Endometrium (tissue), 2 donors: ENCODE results near the gene LRRIQ1.
"Not testable (repeated sequence)": the region's sequence is repeated elsewhere in the genome, so short reads cannot be mapped to it uniquely, and the experiment has no call there.

ENCODE experiments used
- FAIRE-seq: peaks from 2 replicates; lab custom pipeline; 2012; peaks lifted over from hg19 to GRCh38; lab: Jason Lieb, UNC
- donor health status: control.
- donor health status: control.

The LRRIQ1 gene

DNA sequence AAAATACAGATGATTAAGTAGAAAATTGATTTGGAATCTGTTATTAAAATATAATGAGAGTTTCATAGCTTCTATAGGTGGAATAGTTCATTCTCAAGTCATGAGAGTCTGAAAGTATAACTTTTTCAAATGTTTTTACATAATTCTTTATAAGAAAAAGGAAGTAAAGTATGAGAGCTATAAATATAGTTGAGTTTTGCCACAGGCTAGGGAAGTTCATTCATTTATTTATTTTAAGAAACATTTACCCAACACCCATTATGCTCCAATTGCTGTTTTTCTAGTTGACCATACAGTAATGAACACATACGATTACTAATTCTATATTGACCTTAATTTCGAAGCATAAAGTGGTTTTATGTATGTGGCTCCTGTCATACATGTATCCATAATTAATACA is 24.8 kb downstream of the LRRIQ1 start:
- no peak for FAIRE-seq

DNA sequence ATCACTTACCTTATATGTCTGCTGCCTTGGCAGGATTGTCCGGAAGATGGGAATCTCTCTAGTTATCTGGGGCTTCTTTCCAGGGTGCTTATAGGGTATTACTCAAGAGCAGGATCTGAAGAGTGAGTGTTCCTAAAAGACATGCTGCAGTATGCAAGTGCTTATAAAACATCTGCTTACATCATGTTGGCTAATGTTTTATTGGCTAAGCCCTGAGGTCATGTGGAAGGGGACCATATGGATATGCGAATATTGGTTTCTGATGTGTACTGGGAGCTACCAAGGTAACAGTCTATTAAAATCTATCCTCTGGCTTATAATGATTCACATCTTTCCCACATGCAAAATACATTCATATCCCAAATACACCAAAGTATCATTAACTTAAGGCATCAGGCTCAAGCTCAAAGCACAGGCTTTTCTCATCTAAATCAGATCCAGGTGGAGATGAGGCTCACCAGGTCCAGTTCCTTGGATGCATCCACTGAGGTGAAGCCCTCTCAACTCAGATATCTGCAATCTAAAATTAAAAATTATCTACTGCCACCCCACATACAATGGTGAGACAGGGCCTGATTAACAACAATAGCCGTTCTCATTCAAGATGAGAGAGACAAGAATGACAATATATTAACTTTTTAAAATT is 29.8 kb downstream of the LRRIQ1 start:
- no peak for FAIRE-seq

DNA sequence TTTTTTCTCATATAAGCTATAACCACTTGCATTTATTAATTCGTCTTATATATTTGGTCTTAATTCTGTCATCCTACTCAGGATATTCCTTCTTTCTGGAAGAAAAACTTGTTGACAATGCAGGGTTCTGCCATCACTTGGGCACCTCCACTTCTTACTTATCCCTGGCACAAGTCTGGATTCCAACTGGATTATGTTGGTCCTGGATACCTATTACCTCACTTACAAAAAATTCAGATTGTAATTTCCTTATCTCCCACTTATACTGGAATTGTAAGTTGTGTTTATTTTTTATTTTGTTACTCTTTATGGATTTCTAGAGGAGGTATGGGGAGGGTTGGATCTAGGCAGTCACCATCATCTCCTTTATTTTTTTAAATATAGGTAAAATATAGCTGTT is 36.7 kb downstream of the LRRIQ1 start:
- no peak for FAIRE-seq

DNA sequence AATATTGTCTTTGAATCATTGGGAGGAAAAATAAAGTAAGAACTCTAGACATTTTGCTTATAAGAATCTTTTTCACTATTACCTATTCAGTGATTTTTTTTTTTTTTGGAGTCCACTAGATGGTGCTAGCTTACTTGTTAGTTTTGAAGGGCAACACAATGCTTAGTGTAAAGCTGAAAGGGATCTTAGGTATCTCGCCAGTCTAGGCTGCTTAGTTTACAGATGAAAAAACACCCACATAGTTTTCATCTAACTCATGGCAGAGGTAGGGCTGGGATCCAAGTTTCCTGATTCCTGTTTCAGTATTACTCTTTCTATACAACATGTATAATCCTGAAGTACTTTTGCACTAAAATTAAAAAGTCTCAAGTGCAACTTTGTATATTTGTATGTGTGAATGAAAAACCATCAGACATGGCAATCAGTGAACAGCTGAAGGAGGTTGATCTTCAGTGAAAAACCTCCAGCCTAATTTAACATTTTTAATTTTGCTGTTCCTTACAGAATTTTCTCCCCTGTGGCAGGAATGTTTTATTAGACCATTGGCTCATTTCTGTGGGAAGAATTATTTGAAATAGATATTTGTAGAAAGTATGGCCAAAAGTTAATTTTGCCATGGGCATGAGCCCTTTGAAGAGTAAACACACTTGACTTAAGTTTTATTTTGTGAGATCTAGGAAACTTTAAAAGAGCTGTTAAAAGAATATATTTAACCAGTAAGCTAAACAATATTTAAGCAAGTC is 40.7 kb downstream of the LRRIQ1 start:
- peak; percentile 71 for FAIRE-seq

DNA sequence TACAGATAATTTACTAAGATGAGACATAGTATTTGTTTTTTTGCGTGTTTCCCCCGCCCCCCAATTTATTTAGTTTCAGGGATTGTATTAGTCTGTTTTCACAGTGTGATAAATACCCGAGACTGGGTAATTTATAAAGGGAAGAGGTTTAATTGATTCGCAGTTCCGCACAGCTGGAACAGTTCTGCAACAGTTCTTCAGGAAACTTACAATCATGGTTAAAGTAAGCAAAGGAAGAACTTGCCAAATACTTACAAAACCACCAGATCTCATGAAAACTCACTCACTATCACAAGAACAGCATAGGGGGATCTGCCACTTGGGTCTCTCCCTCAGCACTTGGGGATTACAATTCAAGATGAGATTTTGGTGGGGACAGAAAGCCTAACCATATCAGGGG is 48.9 kb downstream of the LRRIQ1 start:
- no peak for FAIRE-seq

DNA sequence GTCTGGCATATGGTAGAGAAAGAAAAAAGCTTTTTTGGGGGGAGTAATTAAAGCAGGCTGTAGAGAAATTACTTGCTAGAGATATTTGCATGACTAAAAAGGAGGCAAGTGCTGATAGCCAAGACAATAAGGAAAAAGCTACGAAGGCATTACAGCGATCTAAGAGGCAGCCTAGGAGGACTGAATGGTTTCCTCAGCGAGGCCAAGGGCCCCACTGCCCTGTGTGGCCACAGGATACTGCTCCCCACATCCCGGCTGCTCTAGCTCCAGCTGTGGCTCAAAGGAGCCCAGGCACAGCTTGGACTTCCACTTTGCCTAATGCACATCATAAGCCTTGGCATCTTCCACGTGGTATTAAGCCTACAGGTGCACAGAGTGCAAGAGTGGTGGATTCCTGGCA is 53.6 kb downstream of the LRRIQ1 start:
- FAIRE-seq: no peak

DNA sequence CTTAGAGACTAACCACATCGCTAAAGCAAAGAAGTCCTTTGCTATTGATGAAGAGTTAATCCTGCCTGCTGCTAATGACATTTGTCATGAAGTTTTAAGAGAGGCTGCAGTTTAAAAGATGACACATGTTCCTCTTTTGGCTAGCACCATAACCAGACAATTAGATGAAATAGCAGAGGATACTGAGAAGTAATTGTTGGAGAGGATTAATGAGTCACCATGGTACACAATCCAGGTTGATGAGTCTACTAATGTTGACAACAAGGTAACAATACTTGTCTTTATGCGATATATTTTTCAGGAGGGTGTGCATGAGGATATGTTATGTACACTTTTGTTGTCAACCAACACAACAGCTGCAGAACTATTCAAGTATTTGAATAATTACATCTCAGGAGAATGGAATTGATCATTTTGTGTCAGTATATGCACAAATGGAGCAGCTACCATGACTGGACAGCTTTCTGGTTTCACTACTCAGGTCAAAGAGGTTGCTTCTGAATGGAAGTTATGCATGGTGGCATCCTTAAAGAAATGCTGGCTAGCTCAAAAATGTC is 56.7 kb downstream of the LRRIQ1 start:
- no peak for FAIRE-seq

DNA sequence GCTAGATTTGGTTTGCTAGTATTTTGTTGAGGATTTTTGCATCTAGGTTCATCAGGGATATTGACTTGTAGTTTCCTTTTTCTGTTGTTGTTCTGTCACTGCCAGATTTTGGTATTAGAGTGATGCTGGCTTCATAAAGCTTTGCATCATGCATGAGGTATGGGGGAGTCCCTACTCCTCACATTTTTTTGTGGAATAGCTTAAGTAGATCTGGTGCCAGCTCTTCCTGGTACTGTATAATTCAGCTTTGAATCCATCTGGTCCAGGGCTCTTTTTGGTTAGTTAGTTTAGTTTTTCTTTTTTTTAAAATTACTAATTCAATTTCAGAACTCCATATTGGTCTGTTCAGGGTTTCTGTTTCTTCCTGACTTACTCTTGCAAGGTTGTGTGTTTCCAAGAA is 59.4 kb downstream of the LRRIQ1 start:
- no peak for FAIRE-seq

DNA sequence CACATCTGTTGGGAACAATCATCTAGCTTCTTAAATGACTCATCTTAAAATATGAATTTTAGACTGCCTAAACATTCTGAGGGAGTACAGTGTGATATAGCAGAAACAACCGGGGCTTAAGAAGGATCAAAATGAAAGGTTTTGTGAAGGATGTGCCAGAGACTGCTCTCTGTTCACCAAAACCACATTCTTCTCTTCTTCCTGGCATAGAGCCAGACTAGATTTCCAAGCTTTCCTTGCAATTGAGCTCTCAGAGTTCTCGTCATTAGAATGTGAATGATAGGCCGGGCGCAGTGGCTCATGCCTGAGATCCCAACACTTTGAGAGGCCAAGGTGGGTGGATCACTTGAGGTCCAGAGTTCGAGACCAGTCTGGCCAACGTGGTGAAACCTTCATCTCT is 94.5 kb downstream of the LRRIQ1 start:
- no peak for FAIRE-seq

DNA sequence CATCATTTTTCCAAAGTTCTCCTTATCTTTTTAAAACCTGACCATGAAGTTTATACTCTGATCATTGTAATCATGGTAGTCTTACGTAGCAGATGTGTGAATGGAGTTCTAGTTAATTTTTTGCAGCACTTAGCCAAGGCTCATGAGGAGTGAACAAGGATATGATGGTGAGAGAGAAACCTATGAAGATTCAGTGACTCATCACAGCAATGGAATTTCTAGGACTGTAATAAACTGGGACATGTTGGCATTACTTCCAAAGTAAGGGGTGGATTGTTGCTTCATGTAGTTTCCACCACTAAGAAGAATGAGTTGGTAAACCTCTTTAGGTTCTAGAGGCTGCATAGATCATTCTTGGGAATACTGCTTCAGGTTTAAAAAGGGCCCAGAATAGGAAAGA is 102.7 kb downstream of the LRRIQ1 start:
- FAIRE-seq: no peak

DNA sequence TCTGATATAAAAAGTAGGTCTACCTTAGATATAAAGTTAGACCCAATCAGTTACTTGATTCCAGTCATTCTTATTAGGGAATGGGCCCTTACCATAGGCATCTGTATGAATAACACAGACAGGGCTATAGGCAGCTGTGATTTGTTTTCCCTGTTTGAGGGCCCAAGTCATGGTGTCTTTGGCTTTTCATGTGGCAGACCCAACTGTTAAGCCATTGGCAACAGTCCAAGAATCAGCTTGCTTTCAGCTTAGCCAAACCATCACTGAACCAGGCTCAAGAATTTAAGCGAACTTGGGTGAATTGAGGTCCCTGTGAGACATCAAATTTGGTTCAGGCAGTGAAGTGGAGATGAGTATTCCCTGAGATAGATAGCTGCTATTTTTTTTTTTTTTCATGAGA is 111.2 kb downstream of the LRRIQ1 start:
- FAIRE-seq: no peak

DNA sequence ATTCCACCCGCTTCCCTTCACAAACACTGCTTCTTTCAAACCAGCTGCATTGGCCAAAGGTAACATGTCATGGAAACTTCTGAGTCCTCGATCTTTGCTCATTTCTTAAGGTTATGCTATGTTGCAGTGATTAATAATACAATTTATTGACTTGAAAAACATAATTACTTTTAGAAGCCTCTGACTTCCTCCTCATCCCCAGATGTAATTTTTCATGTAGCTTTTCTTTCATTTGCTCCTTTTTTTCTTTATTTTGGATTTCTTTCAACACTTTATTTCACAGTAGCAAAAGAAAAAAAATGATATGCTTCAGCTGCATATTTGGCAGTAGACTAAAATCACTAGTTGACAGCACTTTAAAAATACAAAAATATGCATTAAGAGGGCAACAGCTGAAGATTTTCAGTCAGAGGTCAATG is 116.2 kb downstream of the LRRIQ1 start:
- no peak for FAIRE-seq

DNA sequence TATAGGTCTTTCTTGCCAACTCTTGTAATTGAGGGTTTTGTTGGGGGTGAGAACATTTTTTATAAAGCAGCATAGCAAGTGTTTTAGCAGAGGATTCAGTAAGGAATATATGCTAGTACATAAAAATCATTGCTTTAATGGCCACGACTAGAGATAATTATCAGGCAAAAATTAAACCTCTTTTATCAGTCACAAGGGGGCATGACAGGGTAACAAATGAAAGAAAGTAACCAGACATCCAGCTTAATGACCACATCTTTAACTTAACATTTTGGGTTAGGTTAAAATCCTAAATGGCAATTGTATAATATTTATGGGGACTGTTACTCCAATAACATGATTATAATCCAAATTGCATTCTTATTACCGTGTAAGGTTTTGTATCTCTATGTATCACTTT is 119.6 kb downstream of the LRRIQ1 start:
- FAIRE-seq: no peak

DNA sequence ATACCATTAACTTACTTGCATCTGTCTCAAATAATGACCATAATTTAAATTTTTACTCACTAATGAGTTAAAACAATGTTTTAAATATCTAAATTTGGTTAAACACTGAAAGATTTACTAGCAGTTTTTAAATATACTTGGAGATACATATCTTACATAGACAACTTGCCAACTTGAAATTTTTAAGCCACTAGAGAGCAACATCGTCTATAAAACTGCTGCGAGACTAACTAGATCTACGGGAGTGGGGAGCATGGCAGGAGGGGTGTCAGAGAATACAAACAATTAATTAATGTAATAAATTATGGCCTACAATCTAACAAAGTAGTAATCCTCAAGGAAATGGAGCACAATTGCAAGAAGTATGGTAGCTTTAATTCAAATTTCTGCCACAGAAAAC is 120.4 kb downstream of the LRRIQ1 start:
- FAIRE-seq: no peak

DNA sequence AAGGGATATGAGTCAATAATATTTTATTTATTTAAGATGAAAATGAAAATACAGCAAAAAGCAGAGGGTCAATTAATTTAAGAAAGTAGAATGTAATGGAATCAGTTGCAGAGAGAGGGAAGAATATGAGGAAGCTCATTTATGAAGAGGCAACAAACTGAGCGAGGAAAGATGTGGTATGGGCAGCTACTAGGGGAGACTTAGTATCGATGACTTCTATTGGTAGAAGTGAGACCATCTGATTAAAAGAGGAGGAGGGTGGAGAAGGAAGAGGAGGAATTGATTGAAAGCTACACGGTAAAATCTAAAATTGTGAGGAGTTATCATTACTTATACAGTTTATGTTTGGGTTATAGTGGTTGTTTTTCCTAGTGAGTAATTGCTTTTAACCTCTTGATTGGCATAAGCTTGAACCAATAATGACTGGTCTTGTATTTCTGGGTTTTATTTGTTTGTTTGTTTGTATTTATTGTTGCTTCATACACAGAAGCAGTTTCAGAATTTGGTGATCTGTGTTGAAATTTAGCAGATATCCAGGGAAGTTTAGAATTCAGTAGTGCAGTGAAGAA is 121.0 kb downstream of the LRRIQ1 start:
- FAIRE-seq: no peak

DNA sequence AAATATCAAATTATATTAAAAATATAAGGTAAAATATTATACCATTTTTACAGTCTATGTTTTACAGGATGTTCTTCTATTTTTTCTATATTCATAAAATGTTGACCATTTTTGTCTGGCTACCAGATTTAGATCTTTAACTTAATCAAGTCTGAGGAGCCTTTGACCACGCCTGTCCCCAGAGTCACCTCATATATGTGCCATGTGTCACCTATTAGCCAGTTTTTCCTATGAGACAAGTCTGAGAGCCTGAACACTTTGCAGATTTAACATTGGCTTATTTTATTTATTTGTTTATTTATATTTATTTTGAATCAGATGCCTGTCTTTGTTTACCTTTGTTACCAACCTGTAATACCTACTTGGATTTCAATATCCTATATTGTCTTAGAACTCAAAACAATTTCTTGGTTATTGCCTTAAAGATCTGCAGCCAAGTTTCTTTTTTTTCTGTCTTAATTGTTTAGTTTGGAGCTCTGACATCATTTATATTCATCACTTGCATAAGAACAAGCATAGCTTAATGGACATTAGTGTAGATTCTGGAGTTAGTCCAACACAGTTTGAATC is 127.7 kb downstream of the LRRIQ1 start:
- no peak for FAIRE-seq

DNA sequence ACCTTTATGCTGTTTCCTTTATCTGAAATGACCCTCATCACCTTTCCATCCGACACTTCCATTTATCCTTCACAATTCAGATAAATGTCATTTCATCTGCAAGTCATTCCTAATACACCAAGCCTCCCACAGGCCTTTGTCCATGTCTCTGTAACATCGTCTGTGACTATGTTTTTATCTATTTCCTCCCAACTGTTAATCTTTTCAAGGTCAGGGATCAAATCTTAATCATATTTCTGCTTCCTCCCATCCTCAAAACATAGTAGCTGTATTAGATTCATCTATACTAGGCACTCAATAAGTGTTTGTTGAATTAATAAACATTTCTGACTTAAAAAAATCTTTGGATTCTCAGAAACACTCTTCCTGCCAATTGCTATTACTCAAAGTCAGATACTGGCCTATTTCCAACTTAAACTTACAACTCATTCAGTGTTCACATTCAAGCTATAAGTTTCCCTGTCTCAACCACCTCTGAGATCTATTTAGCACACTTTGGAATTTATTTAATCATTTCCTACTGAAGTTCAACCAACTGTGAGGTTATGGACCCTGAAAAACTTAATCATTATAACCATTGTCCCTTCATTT is 143.6 kb downstream of the LRRIQ1 start:
- FAIRE-seq: no peak

DNA sequence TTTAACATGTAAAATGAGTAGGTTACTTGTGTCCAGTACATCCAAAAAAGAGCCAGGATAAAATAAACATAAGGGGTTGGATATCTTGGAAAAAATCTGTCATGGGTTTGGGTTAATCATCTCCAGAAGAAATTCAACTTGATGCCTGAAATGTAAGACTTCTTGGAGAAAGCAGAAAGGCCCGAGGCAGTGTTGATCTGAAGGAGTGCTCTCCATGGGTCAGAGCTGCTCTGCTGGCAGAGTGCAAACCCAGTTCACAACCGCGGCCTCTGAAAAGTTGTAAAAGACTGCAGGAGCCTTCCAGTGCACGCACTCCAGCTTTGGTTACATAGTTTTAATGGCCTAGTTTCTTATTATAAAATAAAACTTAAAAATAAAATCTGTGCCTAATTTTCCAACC is 146.5 kb downstream of the LRRIQ1 start:
- FAIRE-seq: no peak

DNA sequence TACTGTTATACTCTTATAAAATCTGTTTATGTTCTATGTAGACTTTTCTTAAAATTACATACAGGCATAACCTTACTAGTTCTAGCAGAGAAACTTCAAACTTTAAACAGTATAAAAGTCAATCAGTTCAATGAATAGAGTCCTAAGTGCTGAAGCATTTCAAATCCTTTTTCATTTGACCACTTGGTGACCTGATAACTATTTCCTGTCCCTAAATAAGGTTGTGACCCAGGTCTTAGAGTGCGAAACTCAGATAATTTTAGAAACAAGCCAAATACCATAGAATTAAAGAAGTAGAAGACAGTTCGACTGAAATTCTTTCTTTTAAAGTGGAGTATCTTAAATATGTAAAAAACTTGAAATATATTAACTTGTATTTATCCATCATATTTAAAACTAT is 147.7 kb downstream of the LRRIQ1 start:
- FAIRE-seq: no peak

DNA sequence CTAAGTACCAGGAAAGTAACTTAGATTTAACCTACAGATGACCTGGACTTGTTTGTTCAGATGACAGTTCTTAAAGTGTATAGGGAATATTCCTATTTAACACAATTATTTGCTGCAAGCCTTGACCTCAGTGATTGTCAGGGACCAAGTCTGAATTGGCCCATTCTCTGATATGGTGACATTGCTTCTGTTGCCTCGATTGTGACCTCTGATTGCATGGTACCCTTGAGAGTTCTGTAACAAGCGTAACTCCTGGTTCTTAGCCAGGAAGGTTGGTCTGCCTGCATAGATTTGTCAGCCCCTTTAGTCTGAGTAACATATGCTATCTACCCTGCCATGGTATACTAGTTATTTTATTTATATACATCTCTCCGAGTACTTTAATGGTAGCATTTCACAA is 150.1 kb downstream of the LRRIQ1 start:
- FAIRE-seq: no peak

DNA sequence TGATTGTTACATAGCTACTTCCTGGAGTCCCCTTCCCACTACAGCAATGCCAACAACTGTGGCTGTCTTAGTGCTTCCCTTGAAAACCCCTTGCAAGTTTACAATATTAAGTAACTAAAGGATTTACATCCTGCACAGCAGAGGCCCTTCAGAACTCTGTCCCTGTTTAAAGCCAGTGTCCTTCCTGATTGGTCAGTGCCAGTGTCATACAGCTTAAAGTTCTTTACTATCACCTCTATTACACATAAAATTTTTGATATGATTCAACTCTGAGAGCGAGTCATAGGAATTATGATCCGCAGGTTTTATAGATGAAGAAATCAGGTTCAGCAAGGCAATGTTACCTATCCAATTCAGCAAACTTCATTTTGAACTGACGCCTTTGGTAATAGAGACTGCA is 152.5 kb downstream of the LRRIQ1 start:
- FAIRE-seq: no peak

DNA sequence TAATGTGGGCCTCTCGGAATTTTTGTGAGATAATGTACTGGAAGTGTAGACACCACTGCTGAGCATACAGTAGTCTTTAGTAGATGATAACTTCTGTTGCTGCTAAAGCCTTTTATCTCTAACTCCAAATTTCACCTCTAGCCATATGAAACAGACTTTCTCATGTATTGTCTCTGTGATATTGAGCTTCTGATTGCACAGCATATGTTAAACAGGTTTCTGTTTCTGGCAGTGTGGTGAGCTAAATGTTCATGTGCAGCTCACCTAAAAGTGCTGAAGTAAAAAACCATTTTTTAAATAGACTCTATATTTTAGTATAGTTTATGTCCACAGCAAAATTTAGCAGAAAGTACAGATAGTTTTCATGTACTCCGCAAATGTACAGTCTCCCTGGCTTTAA is 154.6 kb downstream of the LRRIQ1 start:
- FAIRE-seq: no peak

DNA sequence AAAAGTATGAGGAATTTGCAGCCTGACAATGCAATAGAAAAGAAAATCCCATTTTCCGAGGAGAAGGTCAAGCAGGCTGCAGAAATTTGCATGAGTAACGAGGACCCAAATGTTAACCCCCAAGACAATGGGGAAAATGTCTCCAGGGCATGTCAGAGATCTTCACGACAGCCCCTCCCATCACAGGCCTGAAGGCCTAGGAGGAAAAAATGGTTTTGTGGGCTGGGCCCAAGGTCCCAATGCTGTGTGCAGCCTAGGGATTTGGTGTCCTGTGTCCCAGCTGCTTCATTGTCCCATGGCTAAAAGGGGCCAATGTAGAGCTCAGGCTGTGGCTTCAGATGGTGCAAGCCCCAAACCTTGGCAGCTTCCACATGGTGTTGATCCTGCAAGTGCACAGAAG is 167.7 kb downstream of the LRRIQ1 start:
- not testable (repeated sequence) for FAIRE-seq
